BJ (cell line): Measurements from ENCODE around the gene PEPD. TPM values are rescaled to one million over a fixed set of nuclear protein-coding genes. Genes with fewer than 3 reads are reported as not detected.

Experiments
- CTCF ChIA-PET: fragments of 350-600 bp; formaldehyde crosslinking; extraction: SDS; loops from one replicate; lab custom pipeline; 2021; ENCODE audit warnings: antibody characterized with exemption, inconsistent platforms; lab: Yijun Ruan, JAX
- POLR2A ChIA-PET: fragments of 300-600 bp; sonication (Branson Sonifier 250); formaldehyde crosslinking; extraction: SDS; loops from one replicate; lab custom pipeline; 2021; ENCODE audit warnings: antibody characterized with exemption; lab: Charles Lee
- DNase-seq: peaks from one replicate; pipeline ENCODE4 v3.0.0-alpha.2; 2011; ENCODE audit warnings: low read depth
- H3K27me3 ChIP-seq: 2 replicates; pipeline ENCODE4 v1.6.0; 2011; ENCODE audit warnings: low read length; ENCODE audit not compliant: control insufficient read depth, insufficient read depth
- H3K36me3 ChIP-seq: 2 replicates; pipeline ENCODE4 v1.5.1; 2011; ENCODE audit warnings: low read length; ENCODE audit not compliant: control insufficient read depth, insufficient read depth
- H3K4me3 ChIP-seq: 2 replicates; pipeline ENCODE4 v1.5.1; 2011; ENCODE audit warnings: low read depth, mild to moderate bottlenecking, control low read depth, low read length
- CTCF ChIP-seq: IDR thresholded peaks from 2 replicates; pipeline ENCODE4 v1.5.1; 2011; ENCODE audit warnings: low read depth, mild to moderate bottlenecking, control low read depth, inconsistent platforms, low read length, moderate library complexity; ENCODE audit not compliant: insufficient read depth
- polyA plus RNA-seq: library from polyadenylated mRNA; depleted of rRNA; stranded (reverse); fragments of >200 nt; gene quantifications from 2 replicates; pipeline ENCODE4 v1.2.3, GENCODE V29; 2011

Gene PEPD
- polyA plus RNA-seq, 1 experiment, result 97.6 TPM

GRCh38 chr19:33407140-33407551 is 114.4 kb downstream of the PEPD start:
- POLR2A ChIA-PET, result no interaction called here
- no peak for DNase-seq
- CTCF ChIA-PET, result interaction anchor here (0.6 to 19.0 kb wide), 30 partner anchors 9 to 376 kb away, joined by 3 to 405 read pairs (median 4); partner anchors contain the start of gene SLC7A10
- H3K36me3 ChIP-seq, result 0 out of 2 replicates have a peak, but pooled peaks cover 2% of the 10 kb centered on the region
- no peaks in the 10 kb centered on the region for H3K27me3 ChIP-seq
- no peak overlapping the region for H3K4me3 ChIP-seq
- TF ChIP-seq CTCF, result no peak

- peak; percentile 96 for TF ChIP-seq CTCF
- ChIA-PET POLR2A (no interaction called here), CTCF (interaction anchor here (0.6 to 19.0 kb wide), 36 partner anchors 10 to 614 kb away, joined by 3 to 405 read pairs (median 4); partner anchors contain the start of gene SLC7A10)
- Histone ChIP-seq H3K36me3 (0 out of 2 replicates have a peak, but pooled peaks cover 2% of the 10 kb centered on the region), H3K4me3 (no peak overlapping the region), H3K27me3 (no peaks in the 10 kb centered on the region)
- DNase-seq, result no peak
Measured at GRCh38 chr19:33406521-33407139, 115.0 kb downstream of the PEPD start.

- no peak for DNase-seq
- no peak overlapping the region for H3K4me3 ChIP-seq
- no peak for TF ChIP-seq CTCF
- CTCF ChIA-PET, result interaction anchor here (0.6 to 19.0 kb wide), 23 partner anchors 9 to 364 kb away, joined by 3 to 405 read pairs (median 4); no protein-coding TSS in a partner anchor
- POLR2A ChIA-PET, result no interaction called here
- 0 out of 2 replicates have a peak, but pooled peaks cover 2% of the 10 kb centered on the region for H3K36me3 ChIP-seq
- no peaks in the 10 kb centered on the region for H3K27me3 ChIP-seq
Measured at GRCh38 chr19:33405553-33406461, 115.8 kb downstream of the PEPD start.

GRCh38 chr19:33405254-33405552 is 116.4 kb downstream of the PEPD start:
- POLR2A ChIA-PET, result no interaction called here
- no peak for DNase-seq
- CTCF ChIA-PET, result interaction anchor here (0.9 to 19.0 kb wide), 7 partner anchors 8 to 365 kb away, joined by 3 to 405 read pairs (median 6); no protein-coding TSS in a partner anchor

More at GRCh38 chr19:33405254-33405552, 116.4 kb downstream of the PEPD start:
- no peaks in the 10 kb centered on the region for H3K27me3 ChIP-seq
- no peak overlapping the region for H3K4me3 ChIP-seq
- TF ChIP-seq CTCF, result no peak
- H3K36me3 ChIP-seq, result 0 out of 2 replicates have a peak, but pooled peaks cover 2% of the 10 kb centered on the region
